ACHN (cell line): ENCODE results near the gene MALRD1.
A peak's percentile ranks its signal among the peaks of the same experiment; 100 is the strongest.

Source experiments
- DNase-seq: peaks from one replicate; pipeline ENCODE4 v3.0.0-alpha.2; 2015
- in situ Hi-C: cut with HindIII; loops from 2 replicates; pipeline ENCODE4 v1.10.0; 2017; ENCODE audit warnings: low sequenced_read_pairs, low pct_ligation_motif_present, low pct_unique_long_range_greater_than_20kb

The MALRD1 gene

DNA sequence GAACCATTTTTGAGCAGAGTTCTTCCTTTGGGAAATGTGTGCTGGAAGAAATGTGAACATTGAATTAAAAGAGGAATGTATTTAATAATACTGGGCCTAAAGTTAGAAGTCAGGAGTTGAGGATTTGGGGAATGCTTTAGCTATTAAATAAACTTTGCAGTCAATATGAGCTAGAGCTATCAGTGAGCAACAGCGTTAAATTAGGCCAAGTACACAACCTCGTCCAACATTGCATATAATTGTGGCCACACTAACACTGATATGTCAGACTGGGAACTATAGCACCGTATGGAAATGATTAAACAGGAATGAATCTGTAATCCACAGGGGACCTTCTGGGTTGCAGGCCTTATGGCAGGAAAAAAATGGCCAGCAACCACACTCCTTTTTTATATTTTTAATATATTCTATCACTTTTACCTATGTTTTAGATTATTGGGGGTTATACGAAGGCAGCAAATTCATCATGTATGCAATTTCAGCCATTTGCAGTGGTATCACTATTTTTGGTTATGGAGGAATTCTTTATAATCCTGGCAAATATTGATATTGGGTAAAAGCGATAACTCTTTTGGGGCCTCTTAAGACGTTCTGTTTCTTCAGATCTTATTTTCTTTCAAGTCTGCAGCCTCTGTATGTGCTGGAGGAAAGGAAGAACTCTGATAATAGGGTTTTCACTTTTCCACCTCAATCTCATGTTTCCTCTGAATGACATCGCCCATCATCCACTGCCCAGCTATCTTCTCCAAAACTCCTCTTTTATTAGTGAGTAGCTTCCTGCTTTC is 531.4 kb downstream of the MALRD1 start:
- in situ Hi-C loops, result no loop called here
- DNase-seq, result no peak

DNA sequence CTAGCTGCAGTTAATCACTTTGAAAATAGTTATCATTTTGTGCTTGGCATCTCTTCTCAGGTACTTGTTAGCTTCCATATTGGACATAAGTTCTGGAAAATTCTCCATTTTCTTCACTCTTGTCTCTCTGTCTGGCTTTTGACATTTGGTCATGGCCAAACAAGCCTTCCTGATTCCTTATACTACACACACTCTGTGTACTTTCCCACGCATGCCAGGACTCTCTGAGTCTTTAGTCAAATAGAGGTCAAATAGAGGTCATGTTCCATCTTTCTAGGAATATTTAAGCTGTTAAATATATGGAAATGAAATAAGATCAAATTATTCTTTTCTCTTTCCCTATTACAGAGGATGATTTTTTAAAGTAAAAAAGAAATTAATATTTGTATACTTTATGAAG is 532.1 kb downstream of the MALRD1 start:
- in situ Hi-C loops, result no loop called here
- DNase-seq, result no peak

- in situ Hi-C loops, result no loop called here
- DNase-seq, result no peak
Measured at GRCh38 chr10:19588608-19589007, 540.0 kb downstream of the MALRD1 start.

DNA sequence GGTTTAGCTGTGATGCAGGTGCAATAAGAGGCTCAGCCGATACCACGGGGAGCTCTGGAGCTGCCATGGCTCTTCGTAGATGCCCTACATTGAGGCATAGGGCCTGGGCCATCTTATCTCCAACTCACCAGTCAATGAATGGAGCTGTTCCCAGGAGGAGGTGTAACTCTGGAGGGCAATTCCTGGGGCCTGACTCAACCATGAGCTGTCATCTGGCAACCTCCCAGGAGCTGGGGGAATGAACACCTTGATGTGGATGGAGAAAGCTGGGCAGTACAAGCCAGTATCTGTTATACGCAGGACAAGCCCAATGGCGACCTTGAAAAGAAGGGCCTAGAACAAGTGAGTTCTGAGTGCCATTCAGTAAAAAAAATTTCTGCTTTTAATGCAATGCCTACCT is 543.7 kb downstream of the MALRD1 start:
- peak; percentile 48 for DNase-seq
- in situ Hi-C loops, result no loop called here

DNA sequence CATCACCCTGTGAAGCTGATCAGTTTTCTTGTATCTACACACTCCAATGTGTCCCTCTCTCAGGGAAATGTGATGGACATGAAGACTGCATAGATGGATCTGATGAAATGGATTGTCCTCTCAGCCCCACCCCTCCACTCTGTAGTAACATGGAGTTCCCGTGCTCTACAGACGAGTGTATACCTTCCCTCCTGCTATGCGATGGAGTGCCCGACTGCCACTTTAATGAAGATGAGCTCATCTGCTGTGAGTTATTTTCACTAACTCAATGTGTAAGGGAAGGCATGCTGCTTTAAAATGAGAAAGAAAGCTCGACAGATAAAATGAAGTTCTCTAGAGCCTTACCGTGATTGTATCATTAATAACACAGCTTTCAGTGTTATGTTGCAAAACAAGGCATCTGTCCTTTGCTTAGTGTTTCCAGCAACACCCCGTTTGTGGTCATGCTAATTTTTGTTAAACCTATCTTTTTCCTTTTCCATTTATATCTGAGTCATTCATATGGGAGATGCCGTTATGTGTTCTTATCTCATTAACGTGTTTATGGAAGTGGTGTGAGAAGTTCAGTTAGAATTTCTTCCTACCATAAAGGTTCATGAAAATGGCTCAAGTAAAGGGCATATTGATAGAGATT is 546.7 kb downstream of the MALRD1 start:
- no peak for DNase-seq
- in situ Hi-C loops, result no loop called here

GRCh38 chr10:19605806-19606205 is 557.2 kb downstream of the MALRD1 start:
- no peak for DNase-seq

DNA sequence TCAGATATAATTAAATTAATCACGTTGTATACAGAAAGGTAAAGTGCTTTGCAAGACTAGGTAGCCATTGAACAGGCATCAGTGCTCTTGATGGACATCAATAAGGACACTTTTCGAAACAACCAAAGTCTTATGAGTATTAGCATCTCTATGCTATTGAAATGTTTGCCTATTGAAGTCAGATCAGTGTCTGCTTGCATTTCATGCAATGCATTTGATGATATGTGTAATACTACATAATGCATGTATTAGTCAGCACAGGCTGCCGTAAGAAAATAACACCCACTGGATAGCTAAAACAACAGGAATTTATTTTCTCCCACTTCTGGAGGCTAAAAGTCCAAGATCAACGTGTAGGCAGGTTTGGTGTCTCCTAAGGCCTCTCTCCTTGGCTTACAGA is 558.4 kb downstream of the MALRD1 start:
- in situ Hi-C loops, result no loop called here
- DNase-seq, result no peak

More at GRCh38 chr10:19605806-19606205, 557.2 kb downstream of the MALRD1 start:
- in situ Hi-C loops, result no loop called here

- no peak for DNase-seq
- in situ Hi-C loops, result no loop called here
Measured at GRCh38 chr10:19611775-19612174, 563.2 kb downstream of the MALRD1 start.

DNA sequence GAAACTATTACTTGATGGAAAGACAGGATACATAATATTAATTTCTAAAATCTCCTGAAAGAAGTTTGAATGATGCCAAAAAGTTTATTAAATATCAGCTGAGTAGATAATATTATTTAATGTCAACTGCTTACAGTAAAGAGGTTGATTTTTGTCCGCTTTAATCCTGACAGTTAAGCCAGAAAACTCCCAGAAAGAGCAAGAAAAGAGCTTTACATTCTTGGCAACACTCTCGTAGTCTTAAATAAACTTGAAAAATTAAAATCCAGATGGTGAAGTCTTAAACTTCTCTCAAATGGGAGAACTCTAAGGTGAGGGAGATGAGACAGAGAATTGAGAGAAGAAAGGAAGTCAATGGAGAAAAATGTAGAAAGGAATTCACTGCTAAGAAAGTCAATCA is 568.4 kb downstream of the MALRD1 start:
- DNase-seq, result no peak
- in situ Hi-C loops, result no loop called here

DNA sequence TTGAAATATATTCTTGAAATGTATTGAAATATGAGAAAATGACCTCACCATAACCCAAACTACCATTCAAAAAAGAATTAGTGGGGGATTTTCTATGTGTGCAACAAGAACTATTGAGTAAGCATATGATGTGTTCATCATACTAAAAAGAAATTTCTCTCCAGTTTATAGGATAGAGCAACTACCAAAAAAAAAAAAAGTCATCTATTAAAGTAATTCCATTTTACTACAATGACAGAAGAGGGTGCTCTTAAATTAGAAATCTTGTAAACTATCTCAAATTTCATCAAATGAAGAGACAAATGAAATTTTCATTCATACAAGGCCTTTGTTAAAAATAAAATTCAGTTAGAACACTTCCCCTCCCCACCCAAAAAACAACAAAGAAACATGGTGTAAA is 572.2 kb downstream of the MALRD1 start:
- peak; percentile 24 for DNase-seq
- in situ Hi-C loops, result no loop called here

DNA sequence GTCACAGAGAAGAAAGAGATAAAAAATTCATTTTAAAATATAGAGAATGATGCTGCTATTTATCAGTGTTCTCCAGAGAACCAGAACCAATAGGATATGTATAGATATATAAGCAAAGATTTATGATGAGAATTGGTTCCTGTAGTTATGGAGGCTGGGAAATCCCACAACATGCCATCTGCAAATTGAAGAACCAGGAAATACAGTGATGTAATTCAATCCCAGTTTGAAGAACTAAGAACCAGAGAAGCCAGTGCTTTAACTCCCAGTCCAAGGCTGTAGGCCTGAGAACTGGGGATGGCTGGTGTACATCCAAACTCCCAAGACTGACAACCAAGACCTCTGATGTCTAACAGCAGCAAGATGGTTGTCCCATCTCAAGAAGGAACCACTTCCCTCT is 574.7 kb downstream of the MALRD1 start:
- no peak for DNase-seq
- in situ Hi-C loops, result no loop called here

- no peak for DNase-seq
- in situ Hi-C loops, result no loop called here
Measured at GRCh38 chr10:19626156-19626555, 577.6 kb downstream of the MALRD1 start.

GRCh38 chr10:19628767-19629560 is 580.4 kb downstream of the MALRD1 start:
- in situ Hi-C loops, result no loop called here
- no peak for DNase-seq

DNA sequence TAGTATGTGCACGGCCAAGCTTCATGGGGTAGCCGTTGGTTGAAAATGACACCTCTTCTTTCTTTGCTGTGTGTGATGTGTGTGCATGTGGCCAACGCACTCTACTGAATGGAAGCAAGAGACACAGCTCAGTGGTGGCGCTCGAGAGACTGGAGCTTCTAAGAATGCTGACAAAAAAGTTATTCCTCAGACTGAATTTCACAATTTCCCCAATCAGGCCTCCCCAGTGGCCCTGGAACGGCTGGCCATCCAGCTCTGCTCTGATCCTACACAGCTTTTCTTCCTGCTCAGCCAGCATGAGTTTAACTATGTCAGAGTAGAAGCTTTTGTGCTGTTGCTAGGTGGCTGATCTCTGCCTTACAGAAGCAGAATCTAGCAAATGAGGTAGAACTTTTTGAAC is 581.0 kb downstream of the MALRD1 start:
- DNase-seq, result no peak
- in situ Hi-C loops, result no loop called here

DNA sequence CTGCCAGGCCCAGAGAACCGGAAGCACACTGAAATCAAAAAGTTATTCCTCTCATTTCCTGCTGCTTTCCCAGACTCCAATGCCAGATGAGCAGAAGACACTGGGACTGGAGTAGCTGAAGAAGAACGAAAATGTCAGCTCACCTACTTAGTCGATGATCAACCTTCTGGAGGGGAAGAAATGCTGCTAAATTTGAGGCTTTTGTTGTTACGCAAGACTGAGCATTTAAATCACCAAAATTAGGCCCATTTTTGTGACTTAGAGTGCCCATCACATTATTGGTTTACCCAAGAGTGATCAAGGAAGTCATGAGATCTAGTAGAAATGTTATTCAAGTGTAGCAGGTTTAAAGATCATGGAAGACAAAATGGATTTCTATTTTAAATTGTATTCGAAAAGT is 585.6 kb downstream of the MALRD1 start:
- in situ Hi-C loops, result no loop called here
- DNase-seq, result no peak

DNA sequence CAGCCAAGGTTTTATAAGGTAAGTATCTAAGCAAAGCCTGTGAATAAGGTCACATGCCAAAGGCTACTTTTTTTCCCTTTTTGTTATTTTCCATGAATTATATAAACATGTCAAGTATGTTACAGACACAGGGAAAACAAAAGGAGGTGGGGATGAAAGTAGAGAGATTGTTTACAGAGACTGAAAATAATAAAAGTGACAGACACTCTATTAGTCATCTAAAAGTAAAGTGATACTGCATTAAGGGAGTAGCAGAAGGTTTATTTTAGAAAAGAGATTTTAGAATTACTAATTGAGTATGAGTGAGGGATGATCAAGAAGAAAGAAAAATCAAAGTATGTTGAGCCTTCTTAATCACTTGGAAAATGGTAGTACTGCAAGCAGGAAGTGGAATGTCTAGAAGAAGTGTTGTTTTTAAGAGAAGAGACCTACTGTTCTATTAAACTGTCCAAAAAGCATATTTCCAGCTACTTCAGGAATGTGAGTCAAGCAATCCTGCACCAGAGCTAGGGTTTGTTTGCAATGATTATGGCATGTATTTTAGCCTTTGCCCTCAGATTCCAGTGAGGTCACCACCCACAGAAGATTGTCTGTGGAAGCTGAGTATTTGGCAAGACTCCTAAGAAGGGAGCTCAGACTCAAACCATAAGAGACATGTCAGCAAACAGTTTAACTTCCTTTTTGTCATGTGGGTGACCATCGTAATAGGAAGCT is 589.7 kb downstream of the MALRD1 start:
- in situ Hi-C loops, result no loop called here

GRCh38 chr10:19638896-19639233 is 590.3 kb downstream of the MALRD1 start:
- in situ Hi-C loops, result no loop called here
- no peak for DNase-seq

More for the DNA sequence above, 589.7 kb downstream of the MALRD1 start:
- DNase-seq, result peak; percentile 53

DNA sequence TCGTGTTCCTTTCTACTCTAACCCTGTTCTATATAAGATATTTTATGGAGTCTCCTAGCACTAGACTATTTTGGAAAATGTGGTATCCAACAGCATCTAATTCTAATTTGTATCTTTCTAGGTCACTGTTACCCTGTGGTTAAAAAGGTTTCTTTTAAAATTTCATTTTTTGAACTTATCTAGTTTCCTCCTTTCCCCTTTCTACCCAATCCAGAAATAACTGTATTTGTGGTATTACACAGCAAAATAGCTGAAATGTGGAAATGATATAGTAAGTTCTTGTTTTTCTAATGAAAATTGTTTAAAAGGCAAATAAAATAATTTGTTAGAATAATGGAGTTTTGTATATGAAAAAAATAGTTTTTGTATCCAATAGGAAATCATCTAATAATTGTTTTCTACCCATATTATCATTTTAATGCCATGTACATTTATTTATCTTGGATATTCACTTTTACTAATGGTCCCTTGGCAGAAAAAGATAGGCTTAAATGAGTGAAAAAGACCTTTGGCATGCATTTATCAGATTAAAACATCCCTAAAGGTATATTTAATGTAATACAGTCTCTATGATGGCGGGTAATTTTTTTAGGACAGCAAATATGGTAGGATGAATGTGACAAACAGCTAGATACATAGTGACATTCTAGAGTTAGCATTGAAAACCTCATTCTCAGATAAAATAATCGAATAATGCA is 592.1 kb downstream of the MALRD1 start:
- in situ Hi-C loops, result no loop called here

More for the DNA sequence above, 592.1 kb downstream of the MALRD1 start:
- DNase-seq, result no peak
